ES-I3 (cell line): ENCODE data around the gene ACAP1.
A peak's percentile ranks its signal among the peaks of the same experiment; 100 is the strongest.
"Not testable (repeated sequence)": the region's sequence is repeated elsewhere in the genome, so short reads cannot be mapped to it uniquely, and the experiment has no call there.

Experiments used
- H3K36me3 ChIP-seq: 2 replicates; pipeline ENCODE4 v1.6.1; 2013; ENCODE audit warnings: mild to moderate bottlenecking, low read length, control low read depth, moderate library complexity; ENCODE audit not compliant: insufficient read depth
- H3K4me1 ChIP-seq: 2 replicates; pipeline ENCODE4 v1.6.1; 2013; ENCODE audit warnings: mild to moderate bottlenecking, control low read depth, low read length; ENCODE audit not compliant: insufficient read depth
- H3K9ac ChIP-seq: 2 replicates; pipeline ENCODE4 v1.6.1; 2013; ENCODE audit warnings: low read depth, mild to moderate bottlenecking, low read length, moderate library complexity
- H3K9me3 ChIP-seq: 2 replicates; pipeline ENCODE4 v1.6.1; 2013; ENCODE audit warnings: mild to moderate bottlenecking, low read length, moderate library complexity; ENCODE audit not compliant: control insufficient read depth, insufficient read depth

The ACAP1 gene

GRCh38 chr17:7368599-7368994 lies 32.3 kb downstream of the ACAP1 start:
- not testable (repeated sequence) for H3K36me3 ChIP-seq, H3K9ac ChIP-seq, H3K9me3 ChIP-seq, H3K4me1 ChIP-seq

GRCh38 chr17:7369825-7370224 lies 33.5 kb downstream of the ACAP1 start:
- H3K4me1 ChIP-seq = peaks cover 7% of the 10 kb centered on the region
- no peaks in the 10 kb centered on the region for H3K9me3 ChIP-seq
- no peak overlapping the region for H3K9ac ChIP-seq
- no peaks in the 10 kb centered on the region for H3K36me3 ChIP-seq

- Histone ChIP-seq H3K9me3 (no peaks in the 10 kb centered on the region), H3K4me1 (peaks cover 7% of the 10 kb centered on the region), H3K9ac (no peak overlapping the region), H3K36me3 (no peaks in the 10 kb centered on the region)
Measured at GRCh38 chr17:7370853-7371252, 34.5 kb downstream of the ACAP1 start.

- H3K9ac ChIP-seq = no peak overlapping the region
- H3K4me1 ChIP-seq = no peaks in the 10 kb centered on the region
- 0 out of 2 replicates have a peak, but pooled peaks cover 2% of the 10 kb centered on the region for H3K9me3 ChIP-seq
- H3K36me3 ChIP-seq = no peaks in the 10 kb centered on the region
Measured at GRCh38 chr17:7374353-7374752, 38.0 kb downstream of the ACAP1 start.

- H3K36me3 ChIP-seq = no peaks in the 10 kb centered on the region
- no peaks in the 10 kb centered on the region for H3K4me1 ChIP-seq
- H3K9me3 ChIP-seq = 0 out of 2 replicates have a peak, but pooled peaks cover 5% of the 10 kb centered on the region
- no peak overlapping the region for H3K9ac ChIP-seq
Measured at GRCh38 chr17:7379134-7379533, 42.8 kb downstream of the ACAP1 start.

GRCh38 chr17:7380321-7380720 lies 44.0 kb downstream of the ACAP1 start:
- no peaks in the 10 kb centered on the region for H3K36me3 ChIP-seq
- peak overlapping the region; percentile 57; the same call in 1 of the 2 replicates for H3K9ac ChIP-seq
- no peaks in the 10 kb centered on the region for H3K4me1 ChIP-seq
- H3K9me3 ChIP-seq = 0 out of 2 replicates have a peak, but pooled peaks cover 5% of the 10 kb centered on the region

GRCh38 chr17:7380855-7381683 lies 44.7 kb downstream of the ACAP1 start, which contains the start of gene TNK1:
Gene TNK1, plus strand, starts transcription at chr17:7381089. Its CDS starts 1,838 bp downstream, at chr17:7382927.
- Histone ChIP-seq H3K36me3 (no peaks in the 10 kb centered on the region), H3K4me1 (no peaks in the 10 kb centered on the region), H3K9ac (peak within 1 kb of the TSS; percentile 57; the same call in 1 of the 2 replicates), H3K9me3 (0 out of 2 replicates have a peak, but pooled peaks cover 5% of the 10 kb centered on the region)

- Histone ChIP-seq H3K36me3 (no peaks in the 10 kb centered on the region; the same call in 1 of the 2 replicates), H3K9ac (no peak overlapping the region), H3K9me3 (0 out of 2 replicates have a peak, but pooled peaks cover 5% of the 10 kb centered on the region), H3K4me1 (no peaks in the 10 kb centered on the region)
Measured at GRCh38 chr17:7382901-7383300, 46.6 kb downstream of the ACAP1 start.

- no peaks in the 10 kb centered on the region; the same call in 1 of the 2 replicates for H3K36me3 ChIP-seq
- no peaks in the 10 kb centered on the region for H3K4me1 ChIP-seq
- H3K9me3 ChIP-seq = 0 out of 2 replicates have a peak, but pooled peaks cover 5% of the 10 kb centered on the region
- H3K9ac ChIP-seq = no peak overlapping the region; the same call in 1 of the 2 replicates
Measured at GRCh38 chr17:7383371-7383741, 47.0 kb downstream of the ACAP1 start.

- H3K9ac ChIP-seq = peak overlapping the region; percentile 64
- H3K9me3 ChIP-seq = 0 out of 2 replicates have a peak, but pooled peaks cover 5% of the 10 kb centered on the region
- no peaks in the 10 kb centered on the region; the same call in 1 of the 2 replicates for H3K36me3 ChIP-seq
- H3K4me1 ChIP-seq = no peaks in the 10 kb centered on the region
Measured at GRCh38 chr17:7383742-7384488, 47.6 kb downstream of the ACAP1 start.

GRCh38 chr17:7384489-7385081 lies 48.3 kb downstream of the ACAP1 start:
- H3K9ac ChIP-seq = peak overlapping the region; percentile 64

GRCh38 chr17:7388856-7389255 lies 52.5 kb downstream of the ACAP1 start:
- Histone ChIP-seq H3K9ac (no peak overlapping the region), H3K4me1 (peaks cover 6% of the 10 kb centered on the region; the same call in 1 of the 2 replicates), H3K36me3 (peaks cover 3% of the 10 kb centered on the region; the same call in 1 of the 2 replicates), H3K9me3 (no peaks in the 10 kb centered on the region)

More at GRCh38 chr17:7384489-7385081, 48.3 kb downstream of the ACAP1 start:
- Histone ChIP-seq H3K4me1 (no peaks in the 10 kb centered on the region), H3K9me3 (0 out of 2 replicates have a peak, but pooled peaks cover 1% of the 10 kb centered on the region), H3K36me3 (no peaks in the 10 kb centered on the region; the same call in 1 of the 2 replicates)

- Histone ChIP-seq H3K9me3 (no peaks in the 10 kb centered on the region), H3K36me3 (peaks cover 3% of the 10 kb centered on the region; the same call in 1 of the 2 replicates), H3K9ac (no peak overlapping the region), H3K4me1 (peaks cover 6% of the 10 kb centered on the region; the same call in 1 of the 2 replicates)
Measured at GRCh38 chr17:7389924-7390910, 53.9 kb downstream of the ACAP1 start.
